ENCODE data around the gene LRMDA.

- TF ChIP-seq CTCF (IDR thresholded peaks at IDR 0.05), result no peak
- TF ChIP-seq EP300 (IDR thresholded peaks at IDR 0.05; ENCODE audit: low read depth), result no peak
Measured at GRCh38 chr10:75771606-75772005, 340.2 kb downstream of the LRMDA start.

Data from transverse colon (tissue), 3 donors.